BE2C (cell line): ENCODE measurements around the gene ST8SIA6.
"Not testable (repeated sequence)": the region's sequence is repeated elsewhere in the genome, so short reads cannot be mapped to it uniquely, and the experiment has no call there.

ENCODE experiments used
- DNase-seq: peaks from one replicate; pipeline ENCODE4 v3.0.0-alpha.2; 2020
- H3K27me3 ChIP-seq: fragments of 250-450 bp; sonication (Bioruptor Pico); 2 replicates; pipeline ENCODE4 v1.5.1; 2020; ENCODE audit warnings: mild to moderate bottlenecking
- H3K36me3 ChIP-seq: fragments of 250-450 bp; sonication (Bioruptor Pico); 2 replicates; pipeline ENCODE4 v1.5.1; 2020; ENCODE audit warnings: mild to moderate bottlenecking
- H3K4me1 ChIP-seq: fragments of 250-450 bp; sonication (Bioruptor Pico); 2 replicates; pipeline ENCODE4 v1.5.1; 2020
- H3K4me3 ChIP-seq: 2 replicates; pipeline ENCODE4 v1.5.1; 2011; ENCODE audit warnings: low read depth, low read length
- H3K9me3 ChIP-seq: fragments of 250-450 bp; sonication (Bioruptor Pico); 2 replicates; pipeline ENCODE4 v1.5.1; 2020
- TF ChIP-seq, protein P1 (sequence below): IDR thresholded peaks from 2 replicates; pipeline ENCODE4 v1.5.1; 2012; ENCODE audit warnings: mild to moderate bottlenecking, low read depth, low read length

The ST8SIA6 gene

DNA sequence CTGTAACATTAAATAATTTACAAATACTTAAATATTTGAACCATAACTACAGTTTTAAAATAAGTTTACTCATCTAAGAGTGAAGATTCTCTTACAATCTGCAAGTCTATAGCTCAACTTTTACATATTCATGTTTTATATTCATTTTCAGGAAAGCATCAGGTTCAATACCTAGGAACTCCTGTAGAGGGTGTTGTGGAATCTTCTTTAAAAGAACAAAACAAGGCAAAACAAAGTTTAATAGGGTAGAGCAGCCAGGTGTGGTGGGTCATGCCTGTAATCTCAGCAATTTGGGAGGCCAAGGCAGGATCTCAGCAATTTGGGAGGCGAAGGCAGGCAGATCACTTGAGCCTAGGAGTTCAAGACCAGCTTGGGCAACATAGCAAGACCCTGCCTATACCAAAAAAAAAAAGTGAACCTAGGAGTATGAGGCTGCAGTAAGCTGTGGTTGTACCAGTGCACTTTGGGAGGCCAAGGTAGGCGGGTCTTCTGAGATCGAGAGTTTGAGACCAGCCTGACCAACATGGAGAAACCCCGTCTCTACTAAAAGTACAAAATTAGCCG, 45.1 kb downstream of the ST8SIA6 start:
- no peaks in the 10 kb centered on the region for H3K27me3 ChIP-seq
- H3K4me1 ChIP-seq, result no peaks in the 10 kb centered on the region
- H3K9me3 ChIP-seq, result no peaks in the 10 kb centered on the region
- no peaks in the 10 kb centered on the region for H3K36me3 ChIP-seq
- TF ChIP-seq, protein P1, sequence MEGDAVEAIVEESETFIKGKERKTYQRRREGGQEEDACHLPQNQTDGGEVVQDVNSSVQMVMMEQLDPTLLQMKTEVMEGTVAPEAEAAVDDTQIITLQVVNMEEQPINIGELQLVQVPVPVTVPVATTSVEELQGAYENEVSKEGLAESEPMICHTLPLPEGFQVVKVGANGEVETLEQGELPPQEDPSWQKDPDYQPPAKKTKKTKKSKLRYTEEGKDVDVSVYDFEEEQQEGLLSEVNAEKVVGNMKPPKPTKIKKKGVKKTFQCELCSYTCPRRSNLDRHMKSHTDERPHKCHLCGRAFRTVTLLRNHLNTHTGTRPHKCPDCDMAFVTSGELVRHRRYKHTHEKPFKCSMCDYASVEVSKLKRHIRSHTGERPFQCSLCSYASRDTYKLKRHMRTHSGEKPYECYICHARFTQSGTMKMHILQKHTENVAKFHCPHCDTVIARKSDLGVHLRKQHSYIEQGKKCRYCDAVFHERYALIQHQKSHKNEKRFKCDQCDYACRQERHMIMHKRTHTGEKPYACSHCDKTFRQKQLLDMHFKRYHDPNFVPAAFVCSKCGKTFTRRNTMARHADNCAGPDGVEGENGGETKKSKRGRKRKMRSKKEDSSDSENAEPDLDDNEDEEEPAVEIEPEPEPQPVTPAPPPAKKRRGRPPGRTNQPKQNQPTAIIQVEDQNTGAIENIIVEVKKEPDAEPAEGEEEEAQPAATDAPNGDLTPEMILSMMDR, result peak; percentile 32
- H3K4me3 ChIP-seq, result no peak overlapping the region
- no peak for DNase-seq

DNA sequence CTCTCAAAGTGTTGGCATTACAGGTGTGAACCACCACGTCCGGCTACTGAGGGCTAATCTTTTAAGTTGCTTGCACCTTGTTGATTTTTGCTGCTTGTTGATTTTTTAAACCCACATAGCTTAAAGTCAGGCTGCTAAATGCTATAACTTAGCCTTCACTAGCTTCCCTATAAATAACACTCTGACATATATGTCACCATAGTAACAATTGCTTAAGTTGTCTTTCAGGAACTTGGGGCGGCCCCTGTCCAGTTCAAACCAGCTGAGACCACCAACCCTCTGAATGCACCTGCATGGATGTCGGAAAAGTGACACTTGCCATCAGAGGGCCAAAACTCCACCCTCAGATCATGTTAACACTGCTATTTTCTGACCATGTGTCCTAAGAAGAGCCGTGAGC, 47.3 kb downstream of the ST8SIA6 start:
- H3K27me3 ChIP-seq, result no peaks in the 10 kb centered on the region

DNA sequence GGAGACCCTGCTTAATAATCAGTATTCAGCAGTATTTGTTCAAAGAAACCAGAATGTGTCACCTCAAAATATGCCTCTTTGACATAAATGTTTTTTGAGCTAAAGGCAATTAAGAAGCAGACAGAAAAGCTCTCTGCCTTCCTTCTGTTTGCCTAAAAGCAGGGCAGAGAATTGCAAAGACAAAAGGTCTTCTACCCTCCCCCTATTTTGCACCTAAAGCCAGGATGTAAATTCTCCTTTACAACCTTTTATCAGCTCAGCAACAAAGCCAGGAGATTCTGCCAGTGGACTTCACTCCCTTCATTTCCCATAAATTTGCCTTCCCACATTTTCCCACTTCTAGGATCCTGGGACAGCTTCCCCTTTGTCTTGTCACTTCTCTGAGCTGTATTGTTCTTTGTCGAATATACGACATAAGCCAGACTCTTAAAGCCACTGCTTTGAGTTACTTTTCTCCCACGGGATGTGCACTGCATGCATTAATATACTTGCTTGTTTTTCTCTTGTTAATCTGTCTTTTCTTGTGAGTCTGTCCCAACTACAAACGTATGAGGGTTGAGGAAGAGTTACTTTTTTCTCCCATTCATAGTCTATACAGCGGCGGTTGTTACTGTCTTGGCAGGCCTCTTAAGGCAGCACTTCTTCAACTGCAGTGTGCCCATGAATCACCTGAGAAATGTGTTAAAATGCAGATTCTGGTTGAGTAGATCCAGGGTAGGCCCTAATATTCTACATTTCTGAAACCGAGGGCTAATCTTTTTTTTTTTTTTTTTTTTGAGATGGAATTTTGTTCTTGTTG, 48.2 kb downstream of the ST8SIA6 start:
- no peak for DNase-seq
- Histone ChIP-seq H3K9me3 (no peaks in the 10 kb centered on the region), H3K4me1 (no peaks in the 10 kb centered on the region), H3K4me3 (no peak overlapping the region), H3K36me3 (no peaks in the 10 kb centered on the region), H3K27me3 (no peaks in the 10 kb centered on the region)
- TF ChIP-seq, protein P1, result no peak

More for the DNA sequence above, 47.3 kb downstream of the ST8SIA6 start:
- no peak for DNase-seq
- Histone ChIP-seq H3K4me1 (no peaks in the 10 kb centered on the region), H3K4me3 (no peak overlapping the region), H3K9me3 (no peaks in the 10 kb centered on the region), H3K36me3 (no peaks in the 10 kb centered on the region)
- TF ChIP-seq, protein P1, result no peak

DNA sequence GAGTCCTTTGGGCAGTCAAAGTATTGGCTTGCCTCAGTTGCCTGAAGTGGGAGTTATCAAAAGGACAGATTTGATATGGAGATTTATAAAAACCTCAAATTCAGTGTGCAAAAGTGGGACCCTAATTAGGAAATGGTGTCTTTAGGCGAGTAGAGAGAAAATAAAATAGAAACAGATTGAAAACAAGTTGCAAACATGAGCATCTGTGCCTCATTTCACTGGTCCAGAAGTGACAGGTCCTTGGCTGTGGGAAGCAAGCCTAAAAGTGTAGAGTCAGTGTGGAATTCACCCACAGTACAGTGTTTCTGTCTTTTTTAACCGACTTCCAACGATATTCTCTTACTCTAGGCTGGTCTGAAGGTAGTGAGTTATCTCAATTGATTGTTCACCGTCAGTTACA, 51.2 kb downstream of the ST8SIA6 start:
- TF ChIP-seq, protein P1, result no peak
- no peak for DNase-seq

DNA sequence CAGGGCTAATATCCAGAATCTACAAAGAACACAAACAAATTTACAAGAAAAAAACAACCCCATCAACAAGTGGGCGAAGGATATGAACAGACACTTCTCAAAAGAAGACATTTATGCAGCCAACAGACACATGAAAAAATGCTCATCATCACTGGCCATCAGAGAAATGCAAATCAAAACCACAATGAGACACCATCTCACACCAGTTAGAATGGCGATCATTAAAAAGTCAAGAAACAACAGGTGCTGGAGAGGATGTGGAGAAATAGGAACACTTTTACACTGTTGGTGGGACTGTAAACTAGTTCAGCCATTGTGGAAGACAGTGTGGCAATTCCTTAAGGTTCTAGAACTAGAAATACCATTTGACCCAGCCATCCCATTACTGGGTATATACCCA, 52.4 kb downstream of the ST8SIA6 start:
- H3K4me1 ChIP-seq, DNase-seq, H3K4me3 ChIP-seq, H3K36me3 ChIP-seq, H3K27me3 ChIP-seq, H3K9me3 ChIP-seq: not testable (repeated sequence)

More for the DNA sequence above, 51.2 kb downstream of the ST8SIA6 start:
- no peaks in the 10 kb centered on the region for H3K4me1 ChIP-seq
- H3K9me3 ChIP-seq, result no peaks in the 10 kb centered on the region
- no peaks in the 10 kb centered on the region for H3K27me3 ChIP-seq
- H3K36me3 ChIP-seq, result no peaks in the 10 kb centered on the region
- H3K4me3 ChIP-seq, result no peak overlapping the region

DNA sequence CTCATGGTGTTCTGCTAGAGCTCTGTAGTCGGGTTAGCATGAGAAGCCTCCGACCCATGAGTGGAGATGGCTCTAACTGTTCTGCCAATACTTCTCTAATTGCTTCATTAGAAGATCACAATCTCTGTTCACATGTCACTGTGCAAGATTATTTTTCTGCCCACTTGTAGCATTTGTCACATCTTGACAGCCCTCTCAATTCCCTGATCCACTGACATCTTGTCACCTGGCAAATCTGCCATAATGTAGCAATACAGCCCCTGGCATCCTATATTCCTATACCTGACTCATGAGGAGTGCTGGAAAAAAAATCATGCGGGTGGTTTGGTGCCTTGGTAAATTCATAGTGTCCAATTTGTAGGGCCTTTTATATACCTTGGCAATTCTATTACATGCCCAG, 58.4 kb downstream of the ST8SIA6 start:
- no peak for DNase-seq
- Histone ChIP-seq H3K36me3 (no peaks in the 10 kb centered on the region), H3K27me3 (no peaks in the 10 kb centered on the region), H3K4me3 (no peak overlapping the region), H3K4me1 (no peaks in the 10 kb centered on the region), H3K9me3 (no peaks in the 10 kb centered on the region)
- TF ChIP-seq, protein P1, result no peak
